ENCODE results near the gene CHRM2.

The CHRM2 gene

GRCh38 chr7:136969761-136970160 lies 101.3 kb downstream of the CHRM2 start:
- DNase-seq (ENCODE audit: low spot score) = no peak
- no peak for TF ChIP-seq CTCF (IDR thresholded peaks at IDR 0.05; ENCODE audit: extremely low read depth, missing control alignments)

DNA sequence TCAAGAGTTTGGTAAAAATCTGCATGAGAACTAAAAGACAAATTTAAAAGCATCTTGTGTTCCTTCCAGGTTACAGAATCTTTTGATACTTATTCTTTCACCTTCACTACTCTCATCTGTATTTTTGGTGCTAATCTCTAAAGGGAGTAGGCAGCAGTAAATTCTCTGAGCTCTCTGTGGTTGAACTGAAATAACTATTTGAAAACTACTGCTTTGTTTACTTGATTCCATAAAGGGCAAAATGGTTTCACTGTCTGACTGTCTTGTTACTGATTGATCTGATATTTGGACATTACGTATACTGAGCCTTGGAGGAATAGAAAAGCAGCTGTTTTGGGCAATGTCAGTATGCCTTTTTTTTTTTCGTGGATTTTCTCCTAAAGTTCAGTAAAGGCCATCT lies 103.3 kb downstream of the CHRM2 start:
- no peak for TF ChIP-seq CTCF (IDR thresholded peaks at IDR 0.05; ENCODE audit: extremely low read depth, missing control alignments)
- no peak for DNase-seq (ENCODE audit: low spot score)

DNA sequence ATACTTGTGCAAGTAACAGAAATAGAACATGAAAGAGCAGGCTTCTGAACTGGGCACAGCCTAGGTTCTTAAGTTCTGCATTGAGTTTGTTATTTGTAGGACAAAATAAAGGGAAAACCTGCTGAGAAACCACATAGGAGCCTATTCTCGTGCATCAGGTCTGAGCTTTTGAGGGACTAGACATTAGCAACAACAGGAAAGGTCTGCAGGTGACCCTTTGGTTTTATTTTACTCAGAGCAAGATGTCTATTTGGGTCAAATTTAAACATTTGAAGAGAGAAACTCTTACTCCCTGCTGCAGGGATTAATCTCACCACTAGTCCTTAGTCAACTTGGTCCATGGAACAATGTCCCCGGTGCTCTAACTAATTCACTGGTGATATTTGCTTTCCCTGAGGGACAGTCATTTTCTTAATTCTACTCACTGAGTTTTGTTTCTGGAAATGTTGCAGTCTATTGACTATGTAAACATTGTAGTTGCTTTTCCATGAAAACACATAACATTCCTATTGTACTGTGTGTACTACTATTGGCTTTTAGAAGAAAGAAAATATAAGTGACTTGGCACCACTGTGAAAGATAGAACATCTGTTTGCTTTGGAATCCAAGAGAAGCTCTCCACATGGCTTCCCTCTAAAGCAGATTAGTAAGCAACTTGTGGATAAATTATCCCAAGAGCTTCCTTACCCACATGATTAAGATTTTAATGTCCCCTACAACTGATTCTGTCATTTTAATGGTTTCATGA lies 108.2 kb downstream of the CHRM2 start:
- DNase-seq (ENCODE audit: low spot score) = no peak
- TF ChIP-seq CTCF (IDR thresholded peaks at IDR 0.05; ENCODE audit: extremely low read depth, missing control alignments) = no peak

- TF ChIP-seq CTCF (IDR thresholded peaks at IDR 0.05; ENCODE audit: extremely low read depth, missing control alignments) = no peak
- DNase-seq (ENCODE audit: low spot score) = no peak
Measured at GRCh38 chr7:136993377-136993776, 124.9 kb downstream of the CHRM2 start.

- TF ChIP-seq CTCF (IDR thresholded peaks at IDR 0.05; ENCODE audit: extremely low read depth, missing control alignments) = no peak
- DNase-seq (ENCODE audit: low spot score) = no peak
Measured at GRCh38 chr7:136997735-136998134, 129.3 kb downstream of the CHRM2 start.

DNA sequence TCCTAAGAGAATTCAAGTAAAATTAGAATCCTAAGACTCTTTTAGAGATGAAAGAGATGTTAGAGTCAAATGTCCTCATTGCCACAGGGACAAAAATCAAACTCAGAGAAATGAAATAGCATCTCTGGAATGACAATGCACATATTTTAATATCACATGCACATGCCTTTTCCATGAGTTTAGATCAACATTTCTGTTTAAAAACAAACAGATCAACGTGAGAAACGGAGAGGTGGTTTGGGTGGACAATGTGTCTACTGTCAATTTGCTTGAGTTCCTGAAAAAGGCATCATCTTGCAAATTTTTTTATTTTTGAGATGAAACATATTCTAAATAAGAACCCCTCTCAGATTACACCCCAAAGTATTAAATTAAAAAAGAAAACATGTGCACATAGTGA lies 130.0 kb downstream of the CHRM2 start:
- no peak for DNase-seq (ENCODE audit: low spot score)
- no peak for TF ChIP-seq CTCF (IDR thresholded peaks at IDR 0.05; ENCODE audit: extremely low read depth, missing control alignments)

DNA sequence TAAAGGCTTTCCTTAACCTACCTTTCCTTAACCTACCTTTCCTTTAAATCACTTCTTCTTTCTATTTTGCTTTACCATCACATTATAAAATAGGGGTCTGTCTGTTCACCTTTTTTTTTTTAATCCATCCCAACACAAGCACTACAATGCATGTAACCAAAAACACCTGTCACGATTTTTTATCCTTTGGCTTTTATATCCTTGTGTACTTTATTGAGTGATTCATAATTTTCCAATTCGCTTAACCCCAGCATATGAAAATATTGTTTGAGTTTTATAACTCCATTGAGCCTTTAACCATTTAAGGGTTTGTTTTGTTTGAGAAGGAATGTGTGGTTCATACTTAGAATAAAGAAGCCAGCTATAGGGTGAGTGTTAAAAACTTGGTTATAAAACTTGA lies 132.2 kb downstream of the CHRM2 start:
- DNase-seq (ENCODE audit: low spot score) = no peak
- no peak for TF ChIP-seq CTCF (IDR thresholded peaks at IDR 0.05; ENCODE audit: extremely low read depth, missing control alignments)
